ENCODE results near the gene SLC5A4. TPM values are rescaled to one million over a fixed set of nuclear protein-coding genes. Genes with fewer than 3 reads are reported as not detected.
A peak's percentile ranks its signal among the peaks of the same experiment; 100 is the strongest.

The SLC5A4 gene
- total RNA-seq, 3 donors from 2014 or later: 0.13 to 0.14 TPM; not detected in 1

- intact Hi-C loops (cut with DNase I, micrococcal nuclease): no loop called here
- no peak for ATAC-seq
- H3K4me3 ChIP-seq: no peak overlapping the region
- DNase-seq: no peak
- H3K9me3 ChIP-seq: no peaks in the 10 kb centered on the region
- H3K4me1 ChIP-seq (ENCODE audit: low read depth): no peaks in the 10 kb centered on the region
- no peaks in the 10 kb centered on the region for H3K36me3 ChIP-seq (ENCODE audit: low read depth)
- TF ChIP-seq, protein P1, sequence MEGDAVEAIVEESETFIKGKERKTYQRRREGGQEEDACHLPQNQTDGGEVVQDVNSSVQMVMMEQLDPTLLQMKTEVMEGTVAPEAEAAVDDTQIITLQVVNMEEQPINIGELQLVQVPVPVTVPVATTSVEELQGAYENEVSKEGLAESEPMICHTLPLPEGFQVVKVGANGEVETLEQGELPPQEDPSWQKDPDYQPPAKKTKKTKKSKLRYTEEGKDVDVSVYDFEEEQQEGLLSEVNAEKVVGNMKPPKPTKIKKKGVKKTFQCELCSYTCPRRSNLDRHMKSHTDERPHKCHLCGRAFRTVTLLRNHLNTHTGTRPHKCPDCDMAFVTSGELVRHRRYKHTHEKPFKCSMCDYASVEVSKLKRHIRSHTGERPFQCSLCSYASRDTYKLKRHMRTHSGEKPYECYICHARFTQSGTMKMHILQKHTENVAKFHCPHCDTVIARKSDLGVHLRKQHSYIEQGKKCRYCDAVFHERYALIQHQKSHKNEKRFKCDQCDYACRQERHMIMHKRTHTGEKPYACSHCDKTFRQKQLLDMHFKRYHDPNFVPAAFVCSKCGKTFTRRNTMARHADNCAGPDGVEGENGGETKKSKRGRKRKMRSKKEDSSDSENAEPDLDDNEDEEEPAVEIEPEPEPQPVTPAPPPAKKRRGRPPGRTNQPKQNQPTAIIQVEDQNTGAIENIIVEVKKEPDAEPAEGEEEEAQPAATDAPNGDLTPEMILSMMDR (IDR thresholded peaks at IDR 0.05): no peak
These were observed 77.9 kb downstream of the SLC5A4 start for GRCh38 chr22:32177221-32177765.

- intact Hi-C loops (cut with DNase I, micrococcal nuclease): no loop called here
- ATAC-seq (peak; percentile 18), DNase-seq (no peak)
- Histone ChIP-seq H3K36me3 (ENCODE audit: low read depth) (no peaks in the 10 kb centered on the region), H3K4me1 (ENCODE audit: low read depth) (no peaks in the 10 kb centered on the region), H3K9me3 (no peaks in the 10 kb centered on the region), H3K4me3 (no peak overlapping the region)
- TF ChIP-seq, protein P1 (IDR thresholded peaks at IDR 0.05): no peak
These were observed 79.2 kb downstream of the SLC5A4 start for GRCh38 chr22:32175683-32176644.

DNA sequence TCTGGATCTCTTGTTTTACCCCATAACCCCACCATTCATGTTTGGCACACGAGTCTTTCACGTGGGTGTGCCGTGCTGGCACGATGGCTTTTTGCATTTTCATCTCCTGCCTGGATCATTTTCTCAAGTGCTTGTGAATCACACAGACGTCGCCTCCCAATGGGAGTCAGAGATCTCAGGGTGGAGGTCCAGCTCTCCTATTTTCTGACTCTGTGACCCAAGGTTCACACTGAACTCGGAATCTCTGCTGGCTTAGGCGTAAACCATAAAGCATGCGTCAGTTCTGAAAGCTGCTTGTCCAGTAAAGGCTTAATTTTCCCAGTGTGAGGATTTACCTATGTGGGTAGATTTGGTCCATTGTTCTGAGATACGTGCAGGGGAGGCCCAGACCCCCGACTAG lies 80.0 kb downstream of the SLC5A4 start:
- TF ChIP-seq, protein P1 (IDR thresholded peaks at IDR 0.05): no peak
- DNase-seq: no peak
- intact Hi-C loops (cut with DNase I, micrococcal nuclease): no loop called here

More for the DNA sequence above, 80.0 kb downstream of the SLC5A4 start:
- Histone ChIP-seq H3K9me3 (no peaks in the 10 kb centered on the region), H3K4me3 (no peak overlapping the region), H3K4me1 (ENCODE audit: low read depth) (no peaks in the 10 kb centered on the region), H3K36me3 (ENCODE audit: low read depth) (no peaks in the 10 kb centered on the region)
- no peak for ATAC-seq

Other genes starting within 250 kb of the SLC5A4 start
- gene SLC5A1, start 212.1 kb downstream of the SLC5A4 start, total RNA-seq: 100 to 1,000 TPM in 1 of 3 donors, 10 to 100 TPM in 2; 25.8 to 105 (median 27.9) TPM
- not detected for gene C22orf42, start 96.0 kb downstream of the SLC5A4 start, total RNA-seq
- gene RFPL2, start 50.3 kb downstream of the SLC5A4 start, total RNA-seq: not detected
- gene RFPL3, start 102.5 kb upstream of the SLC5A4 start, total RNA-seq: not detected
- 100 to 1,000 TPM in 1 of 3 donors, 10 to 100 TPM in 2; 73.1 to 113 (median 85.6) TPM for gene RTCB, start 156.9 kb upstream of the SLC5A4 start, total RNA-seq
- not detected for gene BPIFC, start 209.1 kb upstream of the SLC5A4 start, total RNA-seq
- 10 to 100 TPM; 63.0 to 84.3 (median 71.5) TPM for gene FBXO7, start 219.5 kb upstream of the SLC5A4 start, total RNA-seq

Measured in mucosa of descending colon (tissue), 3 donors.